ENCODE data around the gene GAGE13.
"Not testable (repeated sequence)": the region's sequence is repeated elsewhere in the genome, so short reads cannot be mapped to it uniquely, and the experiment has no call there.

DNA sequence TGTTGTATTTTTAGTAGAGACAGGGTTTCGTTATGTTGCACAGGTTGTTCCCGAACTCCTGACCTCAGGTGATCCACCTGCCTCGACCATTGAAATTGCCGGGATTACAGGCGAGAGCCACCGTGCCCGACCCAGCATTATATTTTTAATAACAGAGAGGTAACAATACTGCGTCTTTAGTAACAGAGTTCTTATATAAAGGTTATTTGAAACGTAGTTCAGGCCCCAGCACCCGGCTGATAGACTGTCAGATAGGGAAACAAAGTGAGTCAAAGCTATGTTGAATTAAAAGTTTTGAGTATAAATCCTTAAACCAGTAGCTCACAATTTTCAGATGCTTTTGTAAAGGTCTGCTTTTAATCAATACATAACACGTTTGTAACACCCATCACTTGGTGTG, 14.8 kb downstream of the GAGE13 start:
- TF ChIP-seq, protein P1, sequence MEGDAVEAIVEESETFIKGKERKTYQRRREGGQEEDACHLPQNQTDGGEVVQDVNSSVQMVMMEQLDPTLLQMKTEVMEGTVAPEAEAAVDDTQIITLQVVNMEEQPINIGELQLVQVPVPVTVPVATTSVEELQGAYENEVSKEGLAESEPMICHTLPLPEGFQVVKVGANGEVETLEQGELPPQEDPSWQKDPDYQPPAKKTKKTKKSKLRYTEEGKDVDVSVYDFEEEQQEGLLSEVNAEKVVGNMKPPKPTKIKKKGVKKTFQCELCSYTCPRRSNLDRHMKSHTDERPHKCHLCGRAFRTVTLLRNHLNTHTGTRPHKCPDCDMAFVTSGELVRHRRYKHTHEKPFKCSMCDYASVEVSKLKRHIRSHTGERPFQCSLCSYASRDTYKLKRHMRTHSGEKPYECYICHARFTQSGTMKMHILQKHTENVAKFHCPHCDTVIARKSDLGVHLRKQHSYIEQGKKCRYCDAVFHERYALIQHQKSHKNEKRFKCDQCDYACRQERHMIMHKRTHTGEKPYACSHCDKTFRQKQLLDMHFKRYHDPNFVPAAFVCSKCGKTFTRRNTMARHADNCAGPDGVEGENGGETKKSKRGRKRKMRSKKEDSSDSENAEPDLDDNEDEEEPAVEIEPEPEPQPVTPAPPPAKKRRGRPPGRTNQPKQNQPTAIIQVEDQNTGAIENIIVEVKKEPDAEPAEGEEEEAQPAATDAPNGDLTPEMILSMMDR (IDR thresholded peaks at IDR 0.05) = not testable (repeated sequence)
- not testable (repeated sequence) for TF ChIP-seq POLR2A (IDR thresholded peaks at IDR 0.05)
